Astrocyte (in vitro differentiated cells and primary cell): Measurements from ENCODE around the gene KARS1. TPM values are rescaled to one million over a fixed set of nuclear protein-coding genes. Genes with fewer than 3 reads are reported as not detected.
A peak's percentile ranks its signal among the peaks of the same experiment; 100 is the strongest.

Source experiments
- DNase-seq: peaks from one replicate; pipeline ENCODE4 v3.0.0-alpha.2; 2010; ENCODE audit warnings: low read depth
- FAIRE-seq: peaks from 2 replicates; lab custom pipeline; 2011; peaks lifted over from hg19 to GRCh38; lab: Jason Lieb, UNC
- H2AFZ ChIP-seq: 2 replicates; pipeline ENCODE4 v1.6.0; 2012; ENCODE audit warnings: low read depth, low read length, inconsistent platforms
- H3K27ac ChIP-seq: 2 replicates; pipeline ENCODE4 v1.5.1; 2011; ENCODE audit warnings: low read depth, low read length, inconsistent platforms
- H3K27me3 ChIP-seq: 2 replicates; pipeline ENCODE4 v1.6.0; 2011; ENCODE audit warnings: low read length, inconsistent platforms; ENCODE audit not compliant: insufficient read depth
- H3K36me3 ChIP-seq: 2 replicates; pipeline ENCODE4 v1.5.1; 2011; ENCODE audit warnings: low read length, inconsistent platforms; ENCODE audit not compliant: insufficient read depth
- H3K4me1 ChIP-seq: 2 replicates; pipeline ENCODE4 v1.5.1; 2011; ENCODE audit warnings: low read length, inconsistent platforms; ENCODE audit not compliant: insufficient read depth
- H3K4me2 ChIP-seq: 2 replicates; pipeline ENCODE4 v1.6.0; 2012; ENCODE audit warnings: low read length, inconsistent platforms
- H3K4me3 ChIP-seq: 2 replicates; pipeline ENCODE4 v1.5.1; 2011; ENCODE audit warnings: low read depth, mild to moderate bottlenecking, low read length, inconsistent platforms; ENCODE audit not compliant: insufficient read depth
- H3K79me2 ChIP-seq: 2 replicates; pipeline ENCODE4 v1.6.0; 2012; ENCODE audit warnings: mild to moderate bottlenecking, low read length, inconsistent platforms; ENCODE audit not compliant: insufficient read depth
- H3K9ac ChIP-seq: 2 replicates; pipeline ENCODE4 v1.6.0; 2012; ENCODE audit warnings: mild to moderate bottlenecking, low read length, inconsistent platforms
- H3K9me3 ChIP-seq: 2 replicates; pipeline ENCODE4 v1.5.1; 2012; ENCODE audit warnings: low read depth, mild to moderate bottlenecking, low read length, inconsistent platforms; ENCODE audit not compliant: insufficient read depth
- H4K20me1 ChIP-seq: 2 replicates; pipeline ENCODE4 v1.6.0; 2012; ENCODE audit warnings: low read length, inconsistent platforms; ENCODE audit not compliant: insufficient read depth
- H3K27ac Mint-ChIP-seq: one replicate; pipeline ENCODE4 v1.8.0; 2021; ENCODE audit warnings: mild to moderate bottlenecking, mixed read lengths; ENCODE audit not compliant: unreplicated experiment
- H3K27me3 Mint-ChIP-seq: one replicate; pipeline ENCODE4 v1.8.0; 2021; ENCODE audit warnings: low read depth, mixed read lengths; ENCODE audit not compliant: unreplicated experiment
- H3K36me3 Mint-ChIP-seq: one replicate; pipeline ENCODE4 v1.8.0; 2021; ENCODE audit warnings: low read depth, mixed read lengths; ENCODE audit not compliant: unreplicated experiment
- H3K4me1 Mint-ChIP-seq: one replicate; pipeline ENCODE4 v1.8.0; 2021; ENCODE audit warnings: low read depth, mixed read lengths; ENCODE audit not compliant: unreplicated experiment
- H3K4me3 Mint-ChIP-seq: one replicate; pipeline ENCODE4 v1.8.0; 2021; ENCODE audit warnings: mild to moderate bottlenecking, moderate library complexity, mixed read lengths; ENCODE audit not compliant: unreplicated experiment
- H3K9me3 Mint-ChIP-seq: one replicate; pipeline ENCODE4 v1.8.0; 2021; ENCODE audit warnings: mild to moderate bottlenecking, mixed read lengths; ENCODE audit not compliant: unreplicated experiment
- CTCF ChIP-seq: IDR thresholded peaks from 2 replicates; pipeline ENCODE4 v1.5.1; 2011; ENCODE audit warnings: low read depth, mild to moderate bottlenecking, inconsistent platforms, low read length, moderate library complexity; ENCODE audit not compliant: insufficient read depth
- EZH2 ChIP-seq: IDR thresholded peaks from 2 replicates; pipeline ENCODE4 v1.6.1; 2012; ENCODE audit warnings: mild to moderate bottlenecking, low read length, inconsistent platforms; ENCODE audit not compliant: insufficient read depth
- total RNA-seq: library from RNA; stranded (reverse); gene quantifications from 2 replicates; pipeline ENCODE4 v1.2.1, GENCODE V29; 2021

The KARS1 gene
- total RNA-seq, 1 donor from 2014 or later: 155 TPM

- no peak overlapping the region for H3K9ac ChIP-seq
- H3K4me2 ChIP-seq: no peak overlapping the region
- Mint-ChIP-seq H3K9me3 (no peaks in the 10 kb centered on the region), H3K27ac (no peak overlapping the region), H3K4me3 (no peak overlapping the region), H3K36me3 (peaks cover 14% of the 10 kb centered on the region), H3K4me1 (no peaks in the 10 kb centered on the region), H3K27me3 (no peaks in the 10 kb centered on the region)
- H3K36me3 ChIP-seq: peaks cover 30% of the 10 kb centered on the region
- peak; percentile 47 for DNase-seq
- no peak overlapping the region for H3K4me3 ChIP-seq
- peaks cover 29% of the 10 kb centered on the region for H4K20me1 ChIP-seq
- no peak for TF ChIP-seq EZH2
- TF ChIP-seq CTCF: no peak
- no peak overlapping the region for H3K27ac ChIP-seq
- no peaks in the 10 kb centered on the region for H3K4me1 ChIP-seq
- H3K27me3 ChIP-seq: no peaks in the 10 kb centered on the region
- H2AFZ ChIP-seq: no peak overlapping the region
- no peak for FAIRE-seq
- no peaks in the 10 kb centered on the region for H3K9me3 ChIP-seq
- peaks cover 11% of the 10 kb centered on the region for H3K79me2 ChIP-seq
Measured at GRCh38 chr16:75578725-75579124, 68.7 kb downstream of the KARS1 start.

- no peaks in the 10 kb centered on the region for H3K27me3 Mint-ChIP-seq
- H3K4me3 Mint-ChIP-seq: no peak overlapping the region
- Histone ChIP-seq H3K27ac (no peak overlapping the region), H3K36me3 (peaks cover 35% of the 10 kb centered on the region), H3K4me3 (no peak overlapping the region), H4K20me1 (peaks cover 34% of the 10 kb centered on the region), H3K4me1 (no peaks in the 10 kb centered on the region), H3K4me2 (no peak overlapping the region), H3K9ac (no peak overlapping the region), H3K79me2 (peaks cover 16% of the 10 kb centered on the region), H3K9me3 (no peaks in the 10 kb centered on the region), H2AFZ (no peak overlapping the region), H3K27me3 (no peaks in the 10 kb centered on the region)
- DNase-seq (no peak), FAIRE-seq (no peak)
- no peaks in the 10 kb centered on the region for H3K9me3 Mint-ChIP-seq
- no peaks in the 10 kb centered on the region for H3K4me1 Mint-ChIP-seq
- peaks cover 14% of the 10 kb centered on the region for H3K36me3 Mint-ChIP-seq
- TF ChIP-seq CTCF: no peak
- TF ChIP-seq EZH2: no peak
- no peak overlapping the region for H3K27ac Mint-ChIP-seq
Measured at GRCh38 chr16:75578212-75578611, 69.3 kb downstream of the KARS1 start.

Other genes with a start within 250 kb of the KARS1 start
- 36.9 and 38.7 TPM in 2 replicates for gene CFDP1, start 214.2 kb downstream of the KARS1 start, total RNA-seq
- gene TMEM170A, start 183.0 kb downstream of the KARS1 start, total RNA-seq: 15.2 and 16.4 TPM in 2 replicates
- gene CHST6, start 152.2 kb downstream of the KARS1 start, total RNA-seq: 2.5 and 3.4 TPM in 2 replicates
- gene CHST5, start 111.6 kb downstream of the KARS1 start, total RNA-seq: 0.09 TPM in 1 of 2 replicates, not detected in the other
- 10.5 and 10.7 TPM in 2 replicates for gene TMEM231, start 91.4 kb downstream of the KARS1 start, total RNA-seq
- gene GABARAPL2, start 81.3 kb downstream of the KARS1 start, total RNA-seq: 108 and 109 TPM in 2 replicates
- gene ADAT1, start 24.4 kb downstream of the KARS1 start, total RNA-seq: 37.4 and 37.9 TPM in 2 replicates
- 57.4 and 65.7 TPM in 2 replicates for gene TERF2IP, start 108 bp upstream of the KARS1 start, total RNA-seq
- not detected in 2 replicates for gene CPHXL2, start 29.3 kb upstream of the KARS1 start, total RNA-seq
- gene DUXB, start 53.8 kb upstream of the KARS1 start, total RNA-seq: not detected in 2 replicates
- gene CPHXL, start 78.8 kb upstream of the KARS1 start, total RNA-seq: not detected in 2 replicates